Neuronal stem cell (in vitro differentiated cells): Measurements from ENCODE around the gene MLST8.

ENCODE experiments used
- DNase-seq: peaks from one replicate; pipeline ENCODE4 v3.0.0-alpha.2; 2013; ENCODE audit warnings: low spot score
- H2AFZ ChIP-seq: one replicate; pipeline ENCODE4 v1.6.1; 2013; ENCODE audit warnings: mild to moderate bottlenecking, low read length, inconsistent platforms
- H2AK5ac ChIP-seq: 2 replicates; pipeline ENCODE4 v1.6.1; 2013; ENCODE audit warnings: low read depth, mild to moderate bottlenecking, inconsistent platforms, low read length, moderate library complexity, mixed read lengths
- H2BK120ac ChIP-seq: 2 replicates; pipeline ENCODE4 v1.6.1; 2013; ENCODE audit warnings: low read depth, mild to moderate bottlenecking, inconsistent platforms, low read length, moderate library complexity, mixed read lengths
- H2BK12ac ChIP-seq: one replicate; pipeline ENCODE4 v1.6.1; 2013; ENCODE audit warnings: low read length, inconsistent platforms
- H2BK15ac ChIP-seq: 2 replicates; pipeline ENCODE4 v1.6.1; 2013; ENCODE audit warnings: mild to moderate bottlenecking, low read length, inconsistent platforms, mixed read lengths
- H2BK5ac ChIP-seq: one replicate; pipeline ENCODE4 v1.6.1; 2013; ENCODE audit warnings: inconsistent platforms, mild to moderate bottlenecking, low read length, moderate library complexity
- H3K14ac ChIP-seq: one replicate; pipeline ENCODE4 v1.6.1; 2013; ENCODE audit warnings: low read length, inconsistent platforms
- H3K18ac ChIP-seq: 2 replicates; pipeline ENCODE4 v1.6.1; 2013; ENCODE audit warnings: low read length, inconsistent platforms
- H3K23ac ChIP-seq: 2 replicates; pipeline ENCODE4 v1.6.1; 2013; ENCODE audit warnings: low read depth, mild to moderate bottlenecking, mixed read lengths, low read length, inconsistent platforms; ENCODE audit not compliant: poor library complexity
- H3K27ac ChIP-seq: replicated peaks from 3 replicates; pipeline ENCODE4 v1.5.1; 2013; ENCODE audit warnings: low read length, inconsistent platforms
- H3K27me3 ChIP-seq, 3 experiments: 2 replicates each; pipeline ENCODE4 v1.6.1; 2013; ENCODE audit warnings: low read length in 3 of 3, mild to moderate bottlenecking in 2 of 3, inconsistent platforms in 1 of 3, low read depth in 1 of 3, mixed read lengths in 1 of 3, moderate library complexity in 1 of 3; ENCODE audit not compliant: control insufficient read depth in 3 of 3, insufficient read depth in 3 of 3
- H3K36me3 ChIP-seq, 2 donors: replicated peaks in 1 of 2; 2 replicates each; pipeline ENCODE4 v1.6.1; 2013; ENCODE audit warnings: low read length in 2 of 2; ENCODE audit not compliant: control insufficient read depth in 2 of 2, insufficient read depth in 2 of 2
- H3K4ac ChIP-seq: 2 replicates; pipeline ENCODE4 v1.6.1; 2013; ENCODE audit warnings: inconsistent platforms, mild to moderate bottlenecking, low read length, moderate library complexity
- H3K4me1 ChIP-seq, 2 donors: 1 replicate in 1 of 2; 2 replicates in 1 of 2; pipeline ENCODE4 v1.6.1; 2013; ENCODE audit warnings: low read length in 2 of 2, low read depth in 1 of 2; ENCODE audit not compliant: control insufficient read depth in 2 of 2, insufficient read depth in 1 of 2
- H3K4me2 ChIP-seq: one replicate; pipeline ENCODE4 v1.6.1; 2013; ENCODE audit warnings: mild to moderate bottlenecking, low read length, inconsistent platforms; ENCODE audit not compliant: insufficient read depth, poor library complexity, severe bottlenecking
- H3K4me3 ChIP-seq, 2 donors: 2 replicates each; pipeline ENCODE4 v1.5.1; 2013; ENCODE audit warnings: low read length in 2 of 2, mild to moderate bottlenecking in 2 of 2, inconsistent platforms in 1 of 2, moderate library complexity in 1 of 2
- H3K79me1 ChIP-seq: one replicate; pipeline ENCODE4 v1.6.1; 2013; ENCODE audit warnings: low read depth, mild to moderate bottlenecking, inconsistent platforms, low read length, moderate library complexity
- H3K9ac ChIP-seq: one replicate; pipeline ENCODE4 v1.6.1; 2013; ENCODE audit warnings: mild to moderate bottlenecking, low read depth, low read length, inconsistent platforms; ENCODE audit not compliant: poor library complexity
- H3K9me3 ChIP-seq, 2 donors: replicated peaks in 1 of 2; 2 replicates each; pipeline versions ENCODE3 to v1.6.1; 2013; ENCODE audit warnings: low read length in 2 of 2, mild to moderate bottlenecking in 2 of 2, inconsistent platforms in 1 of 2, low read depth in 1 of 2, mixed read lengths in 1 of 2, moderate library complexity in 1 of 2; ENCODE audit not compliant: control insufficient read depth in 2 of 2, insufficient read depth in 1 of 2
- H4K8ac ChIP-seq: one replicate; pipeline ENCODE4 v1.6.1; 2013; ENCODE audit warnings: low read depth, mild to moderate bottlenecking, inconsistent platforms, low read length, moderate library complexity
- H4K91ac ChIP-seq: one replicate; pipeline ENCODE4 v1.6.1; 2013; ENCODE audit warnings: low read length, low read depth, mild to moderate bottlenecking, inconsistent platforms; ENCODE audit not compliant: poor library complexity
- WGBS, 2 donors: extraction: QIAGEN DNeasy Blood & Tissue Kit; methylation state at CpG; one replicate each; pipeline ENCODE4 v1.1.7; 2013; ENCODE audit warnings: missing lambda C conversion rate in 2 of 2, mixed read lengths in 1 of 2; ENCODE audit not compliant: insufficient read length in 2 of 2, insufficient replicate concordance in 1 of 2; ENCODE audit errors: extremely low coverage in 2 of 2; 5-methylcytosine and 5-hydroxymethylcytosine counted together

MLST8 gene

DNA sequence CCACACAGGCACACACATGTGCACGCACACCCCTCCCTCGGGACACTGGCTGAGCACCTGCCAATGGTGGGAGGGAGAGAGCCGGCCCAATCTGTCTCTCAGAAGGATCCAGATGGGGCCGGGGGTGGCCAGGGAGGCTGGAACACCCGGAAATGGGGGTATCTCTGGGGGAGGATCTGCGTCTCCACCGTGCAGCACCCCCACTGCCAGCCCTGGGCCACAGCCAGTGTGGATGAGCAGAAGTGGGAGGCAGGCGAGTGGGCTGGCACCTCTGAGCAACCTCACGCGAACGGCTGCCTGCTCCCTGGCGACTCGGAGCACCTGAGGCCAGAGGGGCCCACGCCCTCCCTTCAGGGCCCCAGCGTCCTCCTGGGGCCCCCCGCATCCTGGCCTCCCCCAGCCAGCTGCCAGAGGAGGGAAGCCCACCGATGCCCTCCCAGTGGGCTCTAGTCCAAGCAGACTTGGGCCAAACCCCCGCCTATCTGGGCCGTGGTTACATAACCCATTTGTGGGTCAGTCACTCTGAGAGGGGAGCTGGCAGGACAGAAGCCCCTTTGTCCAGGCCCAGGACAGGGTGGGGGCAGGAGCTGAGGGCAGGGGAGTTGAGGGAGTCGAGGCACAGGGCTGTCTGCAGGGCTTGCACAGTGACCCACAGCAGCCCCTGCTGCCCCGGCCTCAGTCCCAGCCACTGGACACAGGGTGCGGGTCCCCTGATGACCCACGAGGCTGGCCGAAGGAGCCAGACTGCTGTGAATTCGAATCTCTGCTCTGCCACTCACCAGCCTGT is 14.4 kb upstream of the MLST8 start:
- Histone ChIP-seq H3K14ac (peak overlapping the region; percentile 56), H2BK15ac (no peak overlapping the region), H3K27me3 (peaks cover 0 to 11% (median 0%) of the 10 kb centered on the region in 3 experiments), H2BK120ac (no peak overlapping the region), H2BK12ac (peak overlapping the region; percentile 22), H3K4me3 (peak overlapping the region in 1 of 2 donors; percentile 16), H3K27ac (no peak overlapping the region), H3K36me3 (no peaks in the 10 kb centered on the region), H2AFZ (no peak overlapping the region), H3K9me3 (no peaks in the 10 kb centered on the region), H3K4me1 (peaks cover 10 to 24% of the 10 kb centered on the region in 2 donors), H2BK5ac (no peak overlapping the region), H3K23ac (no peak overlapping the region), H3K18ac (peak overlapping the region; percentile 38), H3K4ac (peak overlapping the region; percentile 53), H4K8ac (no peak overlapping the region), H3K9ac (peak overlapping the region; percentile 60), H3K79me1 (no peaks in the 10 kb centered on the region), H4K91ac (no peak overlapping the region), H3K4me2 (no peak overlapping the region), H2AK5ac (peak overlapping the region; percentile 88)
- no CpG with 5 or more reads among the region's 25 CpGs for WGBS, 2 donors
- DNase-seq = no peak

- Histone ChIP-seq H4K91ac (no peak overlapping the region), H3K23ac (no peak overlapping the region), H3K79me1 (no peaks in the 10 kb centered on the region), H3K14ac (no peak overlapping the region), H3K18ac (no peak overlapping the region), H3K27ac (no peak overlapping the region), H2BK15ac (no peak overlapping the region), H3K4me2 (no peak overlapping the region), H2BK12ac (no peak overlapping the region), H3K9ac (no peak overlapping the region), H2AFZ (no peak overlapping the region), H3K4me1 (peaks cover 10 to 24% of the 10 kb centered on the region in 2 donors), H3K4me3 (no peak overlapping the region), H3K4ac (no peak overlapping the region), H3K9me3 (no peaks in the 10 kb centered on the region), H3K36me3 (no peaks in the 10 kb centered on the region), H3K27me3 (peaks cover 0 to 11% (median 0%) of the 10 kb centered on the region in 3 experiments), H2AK5ac (no peak overlapping the region), H4K8ac (no peak overlapping the region), H2BK120ac (no peak overlapping the region), H2BK5ac (no peak overlapping the region)
- WGBS, 2 donors = no CpG with 5 or more reads among the region's 11 CpGs
- no peak for DNase-seq
Measured at GRCh38 chr16:2191446-2191706, 13.9 kb upstream of the MLST8 start.

DNA sequence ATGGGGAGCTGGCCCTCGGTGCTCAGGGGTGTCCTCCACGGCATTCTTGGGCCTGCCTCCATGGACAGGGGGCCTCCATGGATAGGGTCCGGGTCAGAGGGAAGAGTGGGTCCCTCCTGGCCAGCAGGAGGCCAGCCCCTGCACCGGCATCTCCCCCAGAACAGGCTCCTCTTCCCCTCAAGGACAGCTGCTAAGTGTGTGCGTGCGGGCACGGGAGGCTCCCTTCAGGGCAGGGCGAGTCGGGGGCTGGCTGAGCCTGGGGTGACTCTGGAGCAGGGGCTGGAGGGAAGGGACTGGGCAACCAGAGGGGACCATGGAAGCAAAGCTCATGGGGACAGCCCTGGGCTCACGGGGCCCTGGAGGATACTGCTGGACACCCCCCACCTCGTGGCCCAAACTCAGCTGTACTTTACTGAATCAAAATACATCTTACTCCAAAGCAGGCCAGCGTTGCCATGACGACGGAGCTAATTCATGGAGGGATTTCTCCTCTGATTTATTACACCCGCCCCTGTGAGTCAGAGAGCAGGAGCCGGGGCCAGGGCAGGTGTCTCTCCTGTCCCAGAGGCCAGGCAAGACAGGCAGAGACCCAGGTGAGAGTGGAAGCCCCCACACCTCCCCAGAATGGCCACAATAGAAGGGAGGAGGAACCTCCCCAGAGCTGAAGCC is 11.0 kb upstream of the MLST8 start:
- Histone ChIP-seq H2BK12ac (no peak overlapping the region), H3K4me1 (peaks cover 10 to 29% of the 10 kb centered on the region in 2 donors), H3K4me3 (peak overlapping the region in 1 of 2 donors; percentile 45), H3K27ac (no peak overlapping the region), H3K27me3 (peaks cover 2 to 29% (median 16%) of the 10 kb centered on the region in 3 experiments), H4K8ac (no peak overlapping the region), H3K79me1 (no peaks in the 10 kb centered on the region), H3K23ac (no peak overlapping the region), H3K36me3 (no peaks in the 10 kb centered on the region), H4K91ac (no peak overlapping the region), H2AK5ac (no peak overlapping the region), H3K4me2 (no peak overlapping the region), H3K14ac (no peak overlapping the region), H3K18ac (no peak overlapping the region), H2AFZ (no peak overlapping the region), H2BK15ac (no peak overlapping the region), H2BK120ac (no peak overlapping the region), H3K9me3 (no peaks in the 10 kb centered on the region), H2BK5ac (no peak overlapping the region), H3K9ac (no peak overlapping the region), H3K4ac (no peak overlapping the region)
- DNase-seq = no peak
- WGBS, 2 donors = no CpG with 5 or more reads among the region's 16 CpGs

- Histone ChIP-seq H2AK5ac (peak overlapping the region; percentile 82), H3K14ac (no peak overlapping the region), H2BK5ac (peak overlapping the region; percentile 80), H3K18ac (peak overlapping the region; percentile 85), H2AFZ (no peak overlapping the region), H2BK12ac (no peak overlapping the region), H3K9me3 (no peaks in the 10 kb centered on the region), H4K91ac (no peak overlapping the region), H3K9ac (no peak overlapping the region), H3K4me3 (peak overlapping the region; percentile 58 to 65), H4K8ac (no peak overlapping the region), H3K4me2 (peak overlapping the region; percentile 88), H2BK120ac (no peak overlapping the region), H3K4ac (no peak overlapping the region), H2BK15ac (peak overlapping the region; percentile 85), H3K27me3 (peaks cover 2 to 29% (median 17%) of the 10 kb centered on the region in 3 experiments), H3K27ac (no peak overlapping the region), H3K4me1 (peaks cover 10 to 28% of the 10 kb centered on the region in 2 donors), H3K36me3 (no peaks in the 10 kb centered on the region), H3K23ac (peak overlapping the region; percentile 87), H3K79me1 (no peaks in the 10 kb centered on the region)
- no peak for DNase-seq
- no CpG with 5 or more reads among the region's 10 CpGs for WGBS, 2 donors
Measured at GRCh38 chr16:2194852-2195321, 10.4 kb upstream of the MLST8 start.
